Measurements from ENCODE around the gene PTS. TPM values are rescaled to one million over a fixed set of nuclear protein-coding genes. Genes with fewer than 3 reads are reported as not detected.
"Not testable (repeated sequence)": the region's sequence is repeated elsewhere in the genome, so short reads cannot be mapped to it uniquely, and the experiment has no call there.

Gene PTS
- total RNA-seq, 1 donor from 2014 or later: 40.1 TPM

DNA sequence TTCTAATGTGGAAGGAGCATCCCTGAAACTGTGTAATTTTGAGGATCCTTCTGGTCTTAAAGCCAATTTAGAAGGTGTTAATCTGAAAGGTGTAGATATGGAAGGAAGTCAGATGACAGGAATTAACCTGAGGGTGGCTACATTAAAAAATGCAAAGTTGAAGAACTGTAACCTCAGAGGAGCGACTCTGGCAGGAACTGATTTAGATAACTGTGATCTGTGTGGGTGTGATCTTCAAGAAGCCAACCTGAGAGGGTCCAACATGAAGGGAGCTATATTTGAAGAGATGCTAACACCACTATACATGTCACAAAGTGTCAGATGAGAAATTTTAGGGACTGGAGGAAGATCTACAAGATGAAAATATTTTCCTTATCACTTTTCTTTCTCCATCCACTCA lies 43.4 kb upstream of the PTS start:
- H3K4me1 Mint-ChIP-seq: no peaks in the 10 kb centered on the region
- TF ChIP-seq, protein P1, sequence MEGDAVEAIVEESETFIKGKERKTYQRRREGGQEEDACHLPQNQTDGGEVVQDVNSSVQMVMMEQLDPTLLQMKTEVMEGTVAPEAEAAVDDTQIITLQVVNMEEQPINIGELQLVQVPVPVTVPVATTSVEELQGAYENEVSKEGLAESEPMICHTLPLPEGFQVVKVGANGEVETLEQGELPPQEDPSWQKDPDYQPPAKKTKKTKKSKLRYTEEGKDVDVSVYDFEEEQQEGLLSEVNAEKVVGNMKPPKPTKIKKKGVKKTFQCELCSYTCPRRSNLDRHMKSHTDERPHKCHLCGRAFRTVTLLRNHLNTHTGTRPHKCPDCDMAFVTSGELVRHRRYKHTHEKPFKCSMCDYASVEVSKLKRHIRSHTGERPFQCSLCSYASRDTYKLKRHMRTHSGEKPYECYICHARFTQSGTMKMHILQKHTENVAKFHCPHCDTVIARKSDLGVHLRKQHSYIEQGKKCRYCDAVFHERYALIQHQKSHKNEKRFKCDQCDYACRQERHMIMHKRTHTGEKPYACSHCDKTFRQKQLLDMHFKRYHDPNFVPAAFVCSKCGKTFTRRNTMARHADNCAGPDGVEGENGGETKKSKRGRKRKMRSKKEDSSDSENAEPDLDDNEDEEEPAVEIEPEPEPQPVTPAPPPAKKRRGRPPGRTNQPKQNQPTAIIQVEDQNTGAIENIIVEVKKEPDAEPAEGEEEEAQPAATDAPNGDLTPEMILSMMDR (conservative IDR thresholded peaks at IDR 0.05): no peak

DNA sequence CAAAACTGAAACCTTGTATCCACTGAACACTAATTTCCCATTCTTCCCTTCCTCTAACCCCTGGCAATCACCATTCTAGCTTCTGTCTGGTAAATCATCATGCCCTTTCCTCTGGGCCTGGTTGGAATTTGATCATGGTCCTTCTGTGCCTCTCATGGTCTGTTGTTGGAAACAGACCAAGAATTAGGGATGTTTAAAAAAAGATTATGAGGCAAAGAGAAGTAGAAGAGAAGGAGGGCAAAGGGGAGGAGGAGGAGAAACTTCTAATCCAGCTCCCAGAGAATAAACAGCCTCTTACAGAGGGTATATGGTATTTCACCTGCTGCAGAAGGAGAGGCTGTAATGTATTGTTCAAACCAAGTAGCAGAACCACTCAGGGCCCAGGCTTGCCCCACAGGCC lies 40.3 kb upstream of the PTS start:
- Mint-ChIP-seq H3K4me1 (no peaks in the 10 kb centered on the region), H3K36me3 (ENCODE audit: low read depth) (no peaks in the 10 kb centered on the region), H3K27me3 (ENCODE audit: low read depth) (peaks cover 8% of the 10 kb centered on the region), H3K4me3 (no peak overlapping the region), H3K9me3 (peaks cover 3% of the 10 kb centered on the region), H3K27ac (ENCODE audit: unreplicated experiment) (no peak overlapping the region)
- no peak for DNase-seq (ENCODE audit: low read depth, low spot score)
- TF ChIP-seq, protein P1 (conservative IDR thresholded peaks at IDR 0.05): no peak

More for the DNA sequence above, 43.4 kb upstream of the PTS start:
- no peak overlapping the region for H3K27ac Mint-ChIP-seq (ENCODE audit: unreplicated experiment)
- H3K4me3 Mint-ChIP-seq: no peak overlapping the region
- peaks cover 31% of the 10 kb centered on the region for H3K27me3 Mint-ChIP-seq (ENCODE audit: low read depth)
- no peaks in the 10 kb centered on the region for H3K36me3 Mint-ChIP-seq (ENCODE audit: low read depth)
- no peak for DNase-seq (ENCODE audit: low read depth, low spot score)
- H3K9me3 Mint-ChIP-seq: peaks cover 5% of the 10 kb centered on the region

DNA sequence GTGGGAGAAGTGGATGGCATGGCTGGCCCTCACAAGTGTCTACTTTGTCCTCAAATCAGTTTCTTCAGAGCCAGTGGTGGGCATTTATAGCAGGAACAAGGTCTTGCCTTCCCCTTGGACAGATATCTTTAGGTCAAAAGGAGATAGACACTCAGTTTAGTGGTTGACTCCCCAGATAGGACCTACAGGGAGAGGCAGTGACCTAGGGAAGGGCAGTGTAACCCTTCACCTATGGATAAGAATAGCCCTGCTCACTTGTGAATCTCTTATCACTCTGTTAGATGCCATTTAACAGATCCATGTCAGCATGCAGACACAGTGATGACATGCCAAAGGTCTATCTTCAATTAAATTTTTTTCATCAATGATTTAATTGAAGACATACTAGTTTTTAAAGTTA lies 39.9 kb upstream of the PTS start:
- TF ChIP-seq, protein P1 (conservative IDR thresholded peaks at IDR 0.05): no peak
- no peaks in the 10 kb centered on the region for H3K4me1 Mint-ChIP-seq
- no peak for DNase-seq (ENCODE audit: low read depth, low spot score)
- H3K27ac Mint-ChIP-seq (ENCODE audit: unreplicated experiment): no peak overlapping the region
- H3K4me3 Mint-ChIP-seq: no peak overlapping the region
- H3K27me3 Mint-ChIP-seq (ENCODE audit: low read depth): peaks cover 8% of the 10 kb centered on the region
- no peaks in the 10 kb centered on the region for H3K36me3 Mint-ChIP-seq (ENCODE audit: low read depth)
- peaks cover 3% of the 10 kb centered on the region for H3K9me3 Mint-ChIP-seq

DNA sequence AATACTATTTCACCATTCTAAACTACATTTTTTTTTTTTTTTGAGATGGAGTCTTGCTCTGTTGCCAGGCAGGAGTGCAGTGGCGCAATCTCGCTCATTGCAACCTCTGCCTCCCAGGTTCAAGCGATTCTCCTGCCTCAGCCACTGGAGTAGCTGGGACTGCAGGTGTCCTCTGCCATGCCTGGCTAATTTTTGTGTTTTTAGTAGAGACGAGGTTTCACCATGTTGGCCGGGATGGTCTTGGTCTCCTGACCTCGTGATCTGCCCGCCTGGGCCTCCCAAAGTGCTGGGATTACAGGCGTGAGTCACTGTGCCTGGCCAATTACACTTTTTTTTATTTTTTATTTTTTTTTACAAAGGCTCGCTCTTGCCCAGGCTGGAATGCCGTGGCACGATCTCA lies 31.1 kb upstream of the PTS start:
- H3K9me3 Mint-ChIP-seq; H3K4me3 Mint-ChIP-seq; DNase-seq (ENCODE audit: low read depth, low spot score); H3K27ac Mint-ChIP-seq (ENCODE audit: unreplicated experiment); H3K4me1 Mint-ChIP-seq; H3K36me3 Mint-ChIP-seq (ENCODE audit: low read depth): not testable (repeated sequence)
- peaks cover 19% of the 10 kb centered on the region for H3K27me3 Mint-ChIP-seq (ENCODE audit: low read depth)

DNA sequence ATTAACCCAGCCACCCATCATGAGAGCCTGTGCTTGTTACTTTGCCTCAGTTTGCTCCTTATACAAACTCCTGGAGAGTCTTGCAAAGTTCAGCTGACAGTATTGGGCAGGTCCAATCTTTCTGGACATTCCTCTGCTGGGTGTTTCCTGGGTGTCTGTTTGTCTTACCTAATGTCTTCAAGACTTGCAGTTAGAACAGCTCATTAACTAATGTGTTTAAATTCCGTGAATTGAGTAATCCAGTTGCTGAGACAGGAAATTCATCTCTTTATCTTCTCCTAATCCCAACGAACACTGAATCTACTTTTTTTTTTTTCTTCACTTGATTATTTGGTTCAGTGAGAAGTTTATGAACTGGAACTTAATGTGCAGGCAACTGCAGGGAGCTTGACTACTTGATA lies 30.3 kb upstream of the PTS start:
- TF ChIP-seq, protein P1 (conservative IDR thresholded peaks at IDR 0.05): no peak
- Mint-ChIP-seq H3K36me3 (ENCODE audit: low read depth) (no peaks in the 10 kb centered on the region), H3K4me1 (no peaks in the 10 kb centered on the region), H3K4me3 (no peak overlapping the region), H3K27ac (ENCODE audit: unreplicated experiment) (no peak overlapping the region), H3K27me3 (ENCODE audit: low read depth) (peaks cover 19% of the 10 kb centered on the region), H3K9me3 (no peaks in the 10 kb centered on the region)
- no peak for DNase-seq (ENCODE audit: low read depth, low spot score)

DNA sequence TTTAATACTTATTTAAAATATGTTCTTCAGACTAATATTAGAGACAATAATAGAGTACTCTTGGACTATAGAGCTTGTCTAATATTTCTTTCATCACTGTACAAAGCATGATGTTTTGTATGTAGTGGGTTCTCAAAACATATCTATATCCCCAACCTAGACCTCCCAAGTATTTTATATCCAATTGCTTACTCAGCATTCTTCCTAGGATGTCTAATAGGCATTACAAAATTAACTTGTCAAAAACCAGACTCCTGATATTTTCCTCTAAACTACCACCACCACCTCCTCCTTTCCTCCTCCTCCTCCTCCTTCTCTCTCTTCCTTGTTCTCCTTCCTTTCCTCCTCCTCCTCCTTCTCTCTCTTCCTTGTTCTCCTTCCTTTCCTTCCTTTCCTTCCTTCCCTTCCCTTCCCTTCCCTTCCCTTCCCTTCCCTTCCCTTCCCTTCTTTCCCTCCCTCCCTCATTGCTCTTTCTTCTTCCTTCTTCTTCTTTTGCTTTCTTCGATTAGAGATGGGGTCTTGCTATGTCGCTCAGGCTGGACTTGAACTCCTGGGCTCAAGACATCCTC lies 29.6 kb upstream of the PTS start:
- TF ChIP-seq, protein P1 (conservative IDR thresholded peaks at IDR 0.05): no peak
- Mint-ChIP-seq H3K36me3 (ENCODE audit: low read depth) (no peaks in the 10 kb centered on the region), H3K4me3 (no peak overlapping the region), H3K27ac (ENCODE audit: unreplicated experiment) (no peak overlapping the region), H3K4me1 (no peaks in the 10 kb centered on the region), H3K9me3 (no peaks in the 10 kb centered on the region), H3K27me3 (ENCODE audit: low read depth) (peaks cover 19% of the 10 kb centered on the region)
- DNase-seq (ENCODE audit: low read depth, low spot score): no peak

DNA sequence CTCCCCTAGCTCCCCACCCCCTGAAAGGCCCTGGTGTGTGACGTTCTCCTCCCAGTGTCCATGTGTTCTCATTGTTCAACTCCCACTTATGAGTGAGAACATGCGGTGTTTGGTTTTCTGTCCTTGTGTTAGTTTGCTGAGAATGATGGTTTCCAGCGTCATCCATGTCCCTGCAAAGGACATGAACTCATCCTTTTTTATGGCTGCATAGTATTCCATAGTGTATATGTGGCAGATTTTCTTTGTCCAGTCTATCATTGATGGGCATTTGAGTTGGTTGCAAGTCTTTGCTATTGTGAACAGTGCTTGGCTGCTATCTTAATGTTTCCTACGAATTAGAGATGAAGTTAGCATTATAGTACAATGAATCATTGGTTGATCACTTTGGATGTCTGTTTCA lies 27.1 kb upstream of the PTS start:
- DNase-seq (ENCODE audit: low read depth, low spot score); H3K27ac Mint-ChIP-seq (ENCODE audit: unreplicated experiment); H3K4me1 Mint-ChIP-seq; H3K4me3 Mint-ChIP-seq; H3K36me3 Mint-ChIP-seq (ENCODE audit: low read depth); H3K9me3 Mint-ChIP-seq: not testable (repeated sequence)
- H3K27me3 Mint-ChIP-seq (ENCODE audit: low read depth): peaks cover 19% of the 10 kb centered on the region
